NCI-H2171 (cell line): ENCODE measurements around the gene EXOC4.
"Not testable (repeated sequence)": the region's sequence is repeated elsewhere in the genome, so short reads cannot be mapped to it uniquely, and the experiment has no call there.

ENCODE experiments used
- DNase-seq: peaks from one replicate; lab custom pipeline; 2025; lab: John Stamatoyannopoulos, UW

Gene EXOC4

GRCh38 chr7:134077560-134077959, 824.7 kb downstream of the EXOC4 start:
- not testable (repeated sequence) for DNase-seq

GRCh38 chr7:134078991-134079390, 826.1 kb downstream of the EXOC4 start:
- no peak for DNase-seq

GRCh38 chr7:134081695-134082094, 828.8 kb downstream of the EXOC4 start:
- no peak for DNase-seq

- DNase-seq: no peak
Measured at GRCh38 chr7:134083766-134084487, 831.0 kb downstream of the EXOC4 start.

GRCh38 chr7:134084488-134085144, 831.7 kb downstream of the EXOC4 start:
- DNase-seq: no peak

GRCh38 chr7:134085311-134085710, 832.4 kb downstream of the EXOC4 start:
- DNase-seq: no peak

GRCh38 chr7:134086998-134087735, 834.3 kb downstream of the EXOC4 start:
- no peak for DNase-seq

GRCh38 chr7:134088199-134088598, 835.3 kb downstream of the EXOC4 start:
- no peak for DNase-seq

GRCh38 chr7:134089446-134089845, 836.6 kb downstream of the EXOC4 start:
- DNase-seq: no peak

- no peak for DNase-seq
Measured at GRCh38 chr7:134098072-134098471, 845.2 kb downstream of the EXOC4 start.

- DNase-seq: no peak
Measured at GRCh38 chr7:134101716-134102115, 848.8 kb downstream of the EXOC4 start.

- DNase-seq: no peak
Measured at GRCh38 chr7:134104166-134104565, 851.3 kb downstream of the EXOC4 start.

GRCh38 chr7:134105841-134106240, 853.0 kb downstream of the EXOC4 start:
- DNase-seq: no peak

- no peak for DNase-seq
Measured at GRCh38 chr7:134108802-134109201, 855.9 kb downstream of the EXOC4 start.

GRCh38 chr7:134113655-134114054, 860.8 kb downstream of the EXOC4 start:
- DNase-seq: no peak

GRCh38 chr7:134114992-134115391, 862.1 kb downstream of the EXOC4 start:
- no peak for DNase-seq
